Epidermal melanocyte (primary cell): Measurements from ENCODE around the gene SDHB.

ENCODE experiments used
- DNase-seq: peaks from one replicate; pipeline ENCODE4 v3.0.0; 2011; ENCODE audit warnings: low spot score; ENCODE audit not compliant: insufficient read length

SDHB gene

DNA sequence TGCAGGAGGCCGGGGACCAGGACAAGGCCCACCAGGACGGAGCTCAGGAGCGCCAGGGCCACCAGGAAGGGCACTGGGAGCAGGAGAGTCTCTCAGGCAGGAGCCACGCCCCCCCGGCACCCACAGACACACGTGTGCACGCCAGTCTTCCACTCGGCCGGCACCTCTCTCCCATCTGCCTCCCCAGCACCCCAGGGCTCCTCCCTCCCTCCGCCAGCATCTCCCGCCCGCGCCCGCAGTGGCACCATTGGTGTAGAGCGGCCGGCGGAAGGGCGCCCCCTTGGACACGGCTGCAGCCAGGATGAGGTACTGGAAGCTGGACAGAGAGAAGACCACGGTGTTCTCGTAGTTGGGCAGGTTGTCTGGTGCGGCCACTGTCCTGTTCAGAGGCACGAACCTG, 67.3 kb downstream of the SDHB start:
- no peak for DNase-seq

- no peak for DNase-seq
Measured at GRCh38 chr1:16986113-16986512, 67.7 kb downstream of the SDHB start.

- no peak for DNase-seq
Measured at GRCh38 chr1:16984717-16985116, 69.1 kb downstream of the SDHB start.

DNA sequence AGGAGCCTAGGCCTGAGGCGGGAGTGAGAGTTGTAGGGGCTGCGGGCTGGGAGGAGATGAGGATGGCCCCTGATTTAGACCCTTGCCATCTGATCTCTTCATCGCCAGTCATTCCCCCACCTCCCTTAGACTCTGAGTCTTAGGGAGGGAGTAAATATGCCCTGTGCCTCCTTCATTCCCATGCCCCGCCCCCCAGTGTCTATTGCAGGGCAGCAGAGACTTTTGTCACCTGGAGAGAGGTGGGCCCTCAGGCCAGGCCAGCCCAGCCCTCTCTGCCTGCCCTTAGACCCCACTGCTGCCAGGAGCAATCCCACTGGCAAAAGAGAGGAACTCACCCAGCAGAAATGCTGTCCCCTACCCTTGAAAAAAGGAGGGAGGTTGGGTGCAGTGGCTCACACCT, 70.2 kb downstream of the SDHB start:
- no peak for DNase-seq

- DNase-seq, result no peak
Measured at GRCh38 chr1:16982902-16983301, 70.9 kb downstream of the SDHB start.

GRCh38 chr1:16981269-16981849, 72.5 kb downstream of the SDHB start:
- DNase-seq, result no peak

DNA sequence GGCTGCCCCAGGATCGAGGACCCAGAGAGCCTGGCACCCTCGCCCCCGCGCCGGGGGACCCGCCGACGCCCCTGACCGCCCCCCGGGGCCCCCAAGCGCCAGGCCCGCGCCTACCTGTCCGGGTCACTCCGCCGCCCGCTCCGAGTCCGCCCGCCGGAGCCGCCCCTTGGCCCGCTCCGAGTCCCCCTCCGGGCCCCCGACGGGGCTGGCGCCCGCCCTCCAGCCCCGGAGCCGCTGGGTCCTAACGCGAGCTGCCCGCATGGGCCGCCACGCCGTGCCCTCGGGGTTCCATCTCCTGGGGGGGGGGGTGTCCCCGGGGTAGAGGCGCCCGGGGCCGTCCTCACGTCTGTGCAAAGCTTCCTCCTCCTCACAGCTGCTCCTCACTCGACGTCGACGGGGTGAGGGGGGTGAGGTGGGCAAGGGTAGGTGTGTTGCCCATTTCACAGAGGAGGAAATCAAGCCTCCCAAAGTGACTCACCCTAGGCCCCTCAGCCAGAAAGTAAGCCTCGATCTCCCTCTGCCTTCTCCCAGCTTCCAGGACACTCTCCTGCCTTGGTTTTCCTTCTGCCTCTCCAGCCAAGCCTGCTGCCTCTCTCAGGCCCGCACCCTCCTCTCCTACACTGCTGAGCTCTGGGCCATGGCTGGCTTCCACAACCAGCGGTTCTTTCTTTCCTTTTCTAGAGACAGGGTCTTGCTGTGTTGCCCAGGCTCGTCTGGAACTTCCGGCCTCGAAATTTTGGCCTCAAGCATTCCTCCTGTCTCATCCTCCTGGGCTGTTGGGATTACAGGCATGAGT, 73.2 kb downstream of the SDHB start, which contains the start of gene MFAP2:
MFAP2 (minus strand) TSS at position 148 of the 796 bp plus-strand sequence. CDS start 2,347 bp downstream, outside the sequence.
- peak; percentile 88 for DNase-seq

- peak; percentile 33 for DNase-seq
Measured at GRCh38 chr1:16979475-16980327, 74.1 kb downstream of the SDHB start.

DNA sequence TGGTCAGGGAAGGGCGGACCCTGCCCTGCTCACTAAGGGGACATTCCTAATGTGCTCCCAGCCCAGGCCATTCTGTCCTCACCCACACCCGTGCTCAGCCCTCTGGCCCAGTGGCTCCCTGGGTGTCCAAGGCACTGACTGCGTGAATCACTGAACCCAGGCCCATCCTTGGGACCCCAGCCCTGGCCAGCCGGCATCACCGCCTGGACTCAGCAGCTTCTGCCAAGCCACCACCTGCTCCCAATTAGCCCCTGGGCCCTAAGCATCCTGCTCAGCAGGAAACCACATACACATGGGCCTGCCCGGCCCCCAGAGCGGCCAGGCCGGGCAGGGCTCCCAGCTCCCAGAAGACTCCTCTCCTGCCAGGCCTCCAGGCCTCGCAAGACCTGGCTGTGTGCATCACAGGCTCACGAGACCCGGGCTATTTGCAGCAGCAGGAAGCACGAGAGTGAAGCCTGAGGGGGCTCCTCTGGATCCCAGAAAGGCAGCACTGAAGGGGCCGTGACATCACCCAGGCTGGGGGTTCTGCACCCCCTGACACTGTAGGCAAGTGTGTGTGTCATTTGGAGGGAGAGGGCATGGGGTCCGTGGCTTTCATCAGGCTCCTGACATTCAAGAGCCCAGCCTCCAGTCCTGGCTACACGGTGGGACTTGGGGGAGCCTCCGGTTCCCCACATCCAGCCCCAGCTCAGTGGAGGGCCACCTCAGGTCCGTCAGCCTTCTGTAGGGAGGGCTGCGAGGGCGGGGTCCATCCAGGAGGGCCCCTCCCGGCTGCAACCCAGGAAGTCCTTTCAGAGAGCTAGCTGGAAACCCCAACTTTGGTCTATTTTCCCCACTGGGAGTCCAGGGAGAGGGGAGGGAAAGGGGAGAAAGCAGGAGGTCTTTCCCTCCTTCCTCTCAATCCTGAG, 75.0 kb downstream of the SDHB start:
- DNase-seq, result peak; percentile 99

GRCh38 chr1:16978139-16978538, 75.7 kb downstream of the SDHB start:
- DNase-seq, result no peak

DNA sequence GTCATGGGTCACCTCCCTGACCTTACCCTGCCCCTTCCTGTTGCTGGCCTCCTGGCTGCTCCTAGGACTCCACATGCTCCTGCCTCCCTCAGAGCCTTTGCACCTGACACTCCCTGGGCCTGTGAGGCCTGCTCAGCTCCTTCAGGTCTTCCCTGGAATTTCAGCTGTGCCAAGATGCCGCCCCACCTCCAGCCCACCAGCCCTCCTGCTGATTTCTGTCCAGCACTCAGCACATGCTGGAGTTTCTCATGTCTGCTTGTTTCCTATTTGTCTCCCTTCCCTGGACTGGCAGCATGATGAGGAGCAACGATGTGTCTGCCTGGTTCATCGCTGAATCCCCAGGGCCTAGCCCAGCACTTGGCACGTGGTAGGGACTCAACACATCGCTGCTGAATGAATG, 76.5 kb downstream of the SDHB start:
- DNase-seq, result no peak

- DNase-seq, result no peak
Measured at GRCh38 chr1:16976966-16977365, 76.9 kb downstream of the SDHB start.

GRCh38 chr1:16975838-16976237, 78.0 kb downstream of the SDHB start:
- DNase-seq, result no peak

- DNase-seq, result no peak
Measured at GRCh38 chr1:16975211-16975610, 78.6 kb downstream of the SDHB start.

GRCh38 chr1:16973215-16973614, 80.6 kb downstream of the SDHB start:
- no peak for DNase-seq

DNA sequence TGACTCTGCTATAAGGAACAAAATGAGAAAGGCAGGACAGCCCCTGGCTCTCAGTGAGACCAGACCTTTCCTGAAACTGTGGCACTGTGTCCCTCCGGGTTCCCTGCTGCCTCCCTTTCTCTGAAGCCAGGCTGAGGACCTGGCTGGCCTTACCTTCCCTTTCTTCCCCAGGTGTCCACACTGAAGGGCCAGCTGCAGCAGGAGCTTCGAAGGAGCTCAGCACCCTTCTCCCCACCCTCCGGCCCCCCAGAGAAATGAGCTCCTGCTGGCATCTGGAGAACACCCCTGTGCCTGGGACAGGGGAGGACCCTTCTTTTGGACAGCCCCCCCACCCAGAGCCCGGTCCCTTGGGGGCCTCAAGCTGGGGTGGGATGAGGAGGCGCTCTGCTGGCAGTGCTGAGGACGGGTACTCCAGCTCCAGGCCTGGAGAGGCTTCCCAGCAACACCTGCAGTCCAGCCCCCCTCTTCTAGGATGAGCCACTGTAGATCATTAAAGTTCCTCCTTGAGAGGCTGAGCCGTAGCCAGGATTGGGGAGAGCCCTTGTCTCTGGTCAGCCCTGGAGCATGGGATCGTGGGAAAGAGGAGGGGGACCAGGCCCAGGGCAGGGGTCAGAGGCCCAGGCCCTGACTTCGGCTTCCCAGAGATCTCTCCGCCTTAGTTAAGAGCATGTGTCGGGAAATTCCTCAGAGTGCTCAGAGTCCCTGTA, 81.5 kb downstream of the SDHB start:
- DNase-seq, result no peak

DNA sequence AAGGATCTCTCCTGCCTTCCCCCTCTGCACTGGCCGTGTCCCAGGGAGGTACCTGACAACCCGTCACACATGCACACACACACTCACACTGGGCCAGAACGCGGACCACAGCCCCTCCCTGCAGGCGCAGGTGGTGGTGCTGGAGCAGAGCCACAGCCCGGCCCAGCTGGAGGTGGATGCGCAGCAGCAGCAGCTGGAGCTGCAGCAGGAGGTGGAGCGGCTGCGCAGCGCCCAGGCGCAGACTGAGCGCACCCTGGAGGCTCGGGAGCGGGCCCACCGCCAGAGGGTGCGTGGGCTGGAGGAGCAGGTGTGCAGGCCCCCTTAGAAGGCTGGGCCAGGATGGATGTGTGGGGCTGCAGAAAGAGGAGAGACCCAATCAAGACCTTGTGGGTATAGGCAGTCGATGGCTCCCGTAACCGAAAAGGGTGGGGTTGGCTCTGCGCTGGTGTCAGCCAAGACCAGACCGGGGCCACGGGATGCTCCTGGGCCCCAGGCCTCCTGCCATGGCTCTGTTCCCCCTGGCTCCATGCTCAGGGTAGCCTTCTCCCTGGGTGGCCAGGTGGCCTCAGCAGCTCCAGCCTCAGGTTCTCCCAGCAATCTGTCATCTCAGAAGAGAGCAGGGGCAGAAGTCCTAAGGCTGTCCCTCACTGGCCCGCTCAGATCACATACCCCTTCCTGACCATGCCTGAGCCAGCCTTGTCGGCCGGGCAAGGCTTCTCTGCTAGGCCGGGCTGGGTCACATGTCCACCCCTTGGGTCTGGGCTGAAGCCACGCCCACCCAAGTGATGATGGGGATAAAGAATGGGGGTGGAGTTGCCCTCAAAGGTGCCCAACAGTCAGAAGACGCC, 82.3 kb downstream of the SDHB start:
- peak; percentile 76 for DNase-seq

- DNase-seq, result no peak
Measured at GRCh38 chr1:16970132-16970910, 83.5 kb downstream of the SDHB start.

DNA sequence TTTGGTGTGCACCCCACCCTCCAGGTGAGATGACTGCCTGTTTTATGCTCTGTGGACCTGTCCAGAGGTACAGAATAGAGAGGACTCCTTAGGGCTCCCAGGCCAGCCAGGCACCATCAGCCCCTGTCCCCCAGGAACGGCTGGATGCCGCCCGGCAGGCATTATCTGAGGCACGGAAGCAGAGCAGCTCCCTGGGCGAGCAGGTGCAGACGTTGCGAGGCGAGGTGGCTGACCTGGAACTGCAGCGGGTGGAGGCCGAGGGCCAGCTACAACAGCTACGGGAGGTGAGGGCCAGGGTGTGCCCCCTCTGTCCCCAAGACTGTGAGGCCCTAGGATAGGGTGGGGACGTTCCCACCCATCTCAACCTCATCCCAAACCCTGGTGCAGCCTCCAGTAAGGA, 84.2 kb downstream of the SDHB start:
- DNase-seq, result no peak
